ENCODE measurements around the gene FARS2. TPM values are rescaled to one million over a fixed set of nuclear protein-coding genes. Genes with fewer than 3 reads are reported as not detected.

FARS2 gene
- total RNA-seq, 1 experiment from 2014 or later = 15.0 TPM

GRCh38 chr6:5403076-5403475 lies 141.8 kb downstream of the FARS2 start (continued):
- TF ChIP-seq STAT6 (CRISPR knock-in tag; conservative IDR thresholded peaks at IDR 0.05; ENCODE audit: low read depth) = no peak
- TF ChIP-seq TP53 (CRISPR knock-in tag; IDR thresholded peaks at IDR 0.05) = no peak
- TF ChIP-seq ZNF263 (CRISPR knock-in tag; IDR thresholded peaks at IDR 0.05; ENCODE audit: low read depth) = no peak
- TF ChIP-seq CBFB (CRISPR knock-in tag; IDR thresholded peaks at IDR 0.05; ENCODE audit: low read depth) = no peak
- no peak for TF ChIP-seq ZNF532 (CRISPR knock-in tag; IDR thresholded peaks at IDR 0.05; ENCODE audit: borderline replicate concordance)

GRCh38 chr6:5403609-5404008 lies 142.3 kb downstream of the FARS2 start:
- H3K9me3 Mint-ChIP-seq = peaks cover 10% of the 10 kb centered on the region
- peaks cover 9% of the 10 kb centered on the region for H3K4me1 Mint-ChIP-seq
- ChIA-PET CTCF (interaction anchor here (1.2 to 2.0 kb wide), 6 partner anchors 9 to 259 kb away, joined by 4 to 6 read pairs (median 4); no protein-coding TSS in a partner anchor), POLR2A (no interaction called here)
- no peak overlapping the region for H3K4me3 Mint-ChIP-seq
- DNase-seq (ENCODE audit: low spot score) (no peak), ATAC-seq (no peak)
- peaks cover 6% of the 10 kb centered on the region; the same call in 1 of the 2 replicates for H3K36me3 Mint-ChIP-seq
- no peak for TF ChIP-seq JAZF1 (CRISPR knock-in tag; IDR thresholded peaks at IDR 0.05)
- no peak for TF ChIP-seq MXD4 (CRISPR knock-in tag; IDR thresholded peaks at IDR 0.05; ENCODE audit: borderline replicate concordance)
- no peak for TF ChIP-seq ZNF425 (CRISPR knock-in tag; conservative IDR thresholded peaks at IDR 0.05)
- no peak for TF ChIP-seq ZNF416 (CRISPR knock-in tag; IDR thresholded peaks at IDR 0.05)
- no peak for TF ChIP-seq ZNF138 (CRISPR knock-in tag; conservative IDR thresholded peaks at IDR 0.05)
- no peak for TF ChIP-seq ATF3 (CRISPR knock-in tag; conservative IDR thresholded peaks at IDR 0.05)
- no peak for TF ChIP-seq EMX1 (CRISPR knock-in tag; IDR thresholded peaks at IDR 0.05)
- TF ChIP-seq NR3C1 (CRISPR knock-in tag; conservative IDR thresholded peaks at IDR 0.05; ENCODE audit: low read depth) = no peak
- no peak for TF ChIP-seq MLX (CRISPR knock-in tag; IDR thresholded peaks at IDR 0.05)
- TF ChIP-seq ZBTB21 (CRISPR knock-in tag; IDR thresholded peaks at IDR 0.05; ENCODE audit: borderline replicate concordance) = no peak
- no peak for TF ChIP-seq ZNF281 (CRISPR knock-in tag; IDR thresholded peaks at IDR 0.05)
- TF ChIP-seq GRHL2 (CRISPR knock-in tag; IDR thresholded peaks at IDR 0.05; ENCODE audit: insufficient replicate concordance, severe bottlenecking) = no peak
- TF ChIP-seq ZNF263 (CRISPR knock-in tag; IDR thresholded peaks at IDR 0.05; ENCODE audit: low read depth) = no peak
- no peak for TF ChIP-seq IRF2 (CRISPR knock-in tag; IDR thresholded peaks at IDR 0.05; ENCODE audit: borderline replicate concordance, low read depth)
- TF ChIP-seq ELF4 (CRISPR knock-in tag; IDR thresholded peaks at IDR 0.05; ENCODE audit: low read depth) = no peak
- H3K27me3 Mint-ChIP-seq (ENCODE audit: low read depth) = no peaks in the 10 kb centered on the region
- H3K27ac Mint-ChIP-seq = no peak overlapping the region

All from WTC11 (cell line).